Stimulated activated CD4-positive, alpha-beta T cell treated with anti-CD3 and anti-CD28 coated beads, Interleukin-12 subunit alpha, Interleukin-12 subunit beta, amount 100 ng/mL, for 48 hours (primary cell): ENCODE measurements around the gene FNDC11.
"Not testable (repeated sequence)": the region's sequence is repeated elsewhere in the genome, so short reads cannot be mapped to it uniquely, and the experiment has no call there.

Experiments used
- DNase-seq, 3 donors: peaks; one replicate each; pipeline ENCODE4 v3.0.0-alpha.2; 2020; ENCODE audit warnings: low read depth in 2 of 3, low spot score in 1 of 3

The FNDC11 gene

DNA sequence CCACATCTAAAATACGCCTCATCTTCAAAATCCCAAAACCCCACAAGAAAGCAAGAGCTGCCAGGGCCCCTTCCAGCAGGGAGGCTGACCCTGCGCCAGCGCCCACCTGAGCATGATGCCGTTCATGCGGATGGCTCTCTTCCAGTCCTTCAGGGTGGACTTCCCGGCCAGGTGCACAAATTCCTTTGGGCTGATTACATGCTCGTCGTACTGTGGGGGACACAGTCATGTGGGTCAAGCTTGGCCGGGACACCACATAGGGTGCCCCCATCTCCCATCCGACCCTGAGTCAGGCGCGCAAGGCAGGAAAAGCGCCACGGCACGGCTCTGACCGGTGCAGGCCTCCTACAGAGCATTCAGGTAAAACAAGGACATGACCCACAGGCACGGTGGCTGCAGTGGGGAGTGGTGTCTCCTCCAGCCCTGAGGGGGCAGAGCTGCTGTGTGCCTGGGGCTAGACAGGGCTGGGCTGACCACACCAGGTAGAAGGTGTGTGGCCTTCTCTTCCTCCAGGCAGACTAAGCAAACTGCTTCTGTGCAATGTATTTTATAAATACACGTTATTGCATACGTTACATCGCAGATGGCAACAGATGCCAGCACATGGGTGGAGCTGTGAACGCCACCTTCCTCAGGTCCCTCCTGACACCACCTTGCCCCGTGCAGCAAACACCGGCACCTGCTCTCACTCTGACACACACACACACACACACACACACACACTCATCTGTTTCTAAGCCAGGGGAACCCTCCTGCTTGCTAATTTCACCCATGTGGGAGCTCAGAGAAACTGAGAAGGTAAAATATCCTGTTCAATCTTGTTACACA is 43.9 kb downstream of the FNDC11 start:
- DNase-seq: no peak

GRCh38 chr20:63598479-63599395 is 44.8 kb downstream of the FNDC11 start:
- no peak for DNase-seq

DNA sequence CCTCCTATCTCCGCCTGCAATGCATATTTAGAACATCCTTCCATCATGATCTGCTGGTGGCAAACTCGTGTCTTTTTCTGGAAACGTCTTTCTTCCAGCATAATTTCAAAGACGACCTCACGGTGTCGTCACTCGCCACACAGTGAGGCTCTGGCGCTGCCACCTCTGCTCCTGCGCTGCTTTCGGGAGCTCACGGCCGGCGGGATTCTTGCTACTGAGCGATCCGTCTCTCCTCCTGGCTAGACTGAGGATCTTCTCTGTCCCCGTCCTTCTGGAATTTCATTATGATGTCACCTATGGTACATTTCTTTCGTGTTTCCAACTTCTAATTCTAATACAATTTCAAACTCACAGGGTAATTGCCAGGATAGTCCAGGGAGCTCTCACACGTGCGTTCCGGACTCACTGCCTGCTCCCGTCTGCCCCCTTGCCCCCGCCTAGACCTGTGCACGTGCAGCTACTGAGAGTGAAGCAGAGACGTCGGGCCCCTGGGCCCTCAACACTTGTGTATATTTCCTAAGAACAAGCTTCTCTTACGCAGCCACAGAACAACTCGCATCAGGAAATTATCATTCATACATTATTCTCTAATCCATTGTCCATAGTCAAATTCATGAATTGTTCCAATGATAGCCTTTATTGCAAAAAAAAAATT is 45.6 kb downstream of the FNDC11 start:
- no peak for DNase-seq

DNA sequence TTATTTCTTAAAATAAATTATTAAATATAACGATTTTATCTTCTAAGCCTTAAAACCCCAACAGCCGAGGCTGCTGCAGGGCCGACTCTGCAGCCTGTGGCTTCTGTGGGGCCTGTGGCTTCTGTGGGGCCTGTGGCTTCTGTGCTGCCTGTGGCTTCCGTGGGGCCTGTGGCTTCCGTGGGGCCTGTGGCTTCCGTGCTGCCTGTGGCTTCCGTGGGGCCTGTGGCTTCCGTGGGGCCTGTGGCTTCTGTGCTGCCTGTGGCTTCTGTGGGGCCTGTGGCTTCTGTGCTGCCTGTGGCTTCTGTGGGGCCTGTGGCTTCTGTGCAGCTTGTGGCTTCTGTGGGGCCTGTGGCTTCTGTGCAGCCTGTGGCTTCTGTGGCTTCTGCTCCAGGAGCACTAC is 47.7 kb downstream of the FNDC11 start:
- not testable (repeated sequence) for DNase-seq

GRCh38 chr20:63602321-63602720 is 48.4 kb downstream of the FNDC11 start:
- DNase-seq: no peak
